GM18858 (cell line): Measurements from ENCODE around the gene FGF14.

Source experiments
- ATAC-seq: cut with Tn5 transposase; IDR thresholded peaks from one replicate; pipeline ENCODE4 v1.9.1; 2021; ENCODE audit not compliant: unreplicated experiment

Gene FGF14

DNA sequence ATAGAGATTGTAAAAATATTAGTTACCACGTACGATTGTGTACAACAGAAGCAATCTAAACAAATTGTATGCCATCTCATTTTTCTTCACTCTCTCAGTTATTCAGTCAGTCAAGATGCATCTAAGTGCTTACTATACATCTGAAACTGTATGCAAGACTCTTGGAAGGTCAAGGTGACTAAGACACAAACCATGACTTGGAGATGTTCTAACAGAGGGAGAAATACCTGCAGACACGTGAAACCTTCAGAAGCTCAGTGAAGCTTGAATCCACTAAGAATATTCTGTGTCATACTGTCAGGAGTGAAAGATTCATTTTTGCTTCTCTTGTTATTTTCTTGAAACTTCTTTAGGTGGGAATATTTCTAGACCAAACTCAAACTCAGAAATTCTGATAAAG lies 584.0 kb downstream of the FGF14 start:
- no peak for ATAC-seq

- ATAC-seq: no peak
Observed at GRCh38 chr13:101811881-101812280, 590.0 kb downstream of the FGF14 start.

DNA sequence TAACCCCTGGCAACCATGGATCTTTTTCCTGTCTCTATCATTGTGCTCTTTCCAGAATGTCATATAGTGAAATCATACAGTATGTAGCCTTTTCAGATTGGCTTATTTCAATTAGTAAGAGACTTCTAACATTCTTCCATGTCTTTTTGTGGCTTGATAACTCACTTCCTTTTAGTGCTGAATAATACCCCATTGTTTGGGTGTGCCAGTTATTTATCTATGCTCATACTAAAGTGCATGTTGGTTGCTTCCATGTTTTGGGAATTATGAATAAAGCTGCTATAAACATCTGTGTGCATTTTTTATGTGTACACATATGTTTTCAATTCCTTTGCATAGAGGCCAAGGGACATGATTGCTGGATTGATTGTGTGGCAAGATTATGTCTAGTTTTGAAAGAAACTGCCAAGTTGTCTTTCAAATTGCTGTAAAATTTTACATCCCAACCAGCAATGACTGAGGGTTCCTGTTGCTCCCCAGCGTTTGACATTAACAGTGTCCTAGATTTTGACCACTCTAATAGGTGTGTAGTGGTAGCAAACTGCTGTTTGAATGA lies 590.5 kb downstream of the FGF14 start:
- ATAC-seq: no peak

DNA sequence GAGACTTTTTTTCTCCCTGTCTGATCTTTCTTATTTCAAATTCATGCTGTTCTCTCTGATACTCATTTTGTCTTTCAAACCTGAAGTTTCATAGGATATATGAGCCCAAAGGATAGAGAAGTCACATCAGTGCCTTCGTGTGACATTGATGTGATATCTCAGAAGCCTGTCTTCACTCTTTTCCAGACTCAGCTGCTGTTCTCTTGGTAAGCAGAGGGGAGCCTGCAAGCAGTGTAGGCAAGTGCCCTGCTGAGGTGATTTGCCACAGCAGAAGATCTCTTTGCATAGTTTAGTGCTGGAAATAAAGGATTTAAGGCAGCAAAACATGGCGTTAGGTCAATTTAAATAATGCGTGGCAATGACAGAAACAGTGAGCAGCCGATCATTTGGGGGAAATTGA lies 602.7 kb downstream of the FGF14 start:
- ATAC-seq: no peak

DNA sequence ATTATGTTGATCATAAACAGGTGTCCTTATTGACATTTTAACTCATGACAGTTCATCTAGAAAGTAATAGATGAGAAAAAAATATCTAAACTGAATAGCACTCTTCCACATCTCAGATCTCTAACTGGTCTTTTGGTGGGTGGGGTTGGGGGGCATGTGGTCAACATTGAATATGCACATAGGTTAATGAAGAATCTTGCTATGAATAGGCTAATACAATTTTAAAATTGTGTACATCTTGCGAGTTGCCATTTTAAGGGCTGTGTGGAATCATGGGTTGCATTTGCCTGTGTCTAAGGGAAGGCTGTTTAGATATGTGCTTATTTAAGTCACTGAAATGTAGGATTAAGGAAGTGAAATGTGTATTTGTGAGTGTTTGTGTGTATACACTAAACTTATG lies 603.4 kb downstream of the FGF14 start:
- ATAC-seq: no peak

GRCh38 chr13:101795460-101795859 lies 606.4 kb downstream of the FGF14 start:
- ATAC-seq: no peak

DNA sequence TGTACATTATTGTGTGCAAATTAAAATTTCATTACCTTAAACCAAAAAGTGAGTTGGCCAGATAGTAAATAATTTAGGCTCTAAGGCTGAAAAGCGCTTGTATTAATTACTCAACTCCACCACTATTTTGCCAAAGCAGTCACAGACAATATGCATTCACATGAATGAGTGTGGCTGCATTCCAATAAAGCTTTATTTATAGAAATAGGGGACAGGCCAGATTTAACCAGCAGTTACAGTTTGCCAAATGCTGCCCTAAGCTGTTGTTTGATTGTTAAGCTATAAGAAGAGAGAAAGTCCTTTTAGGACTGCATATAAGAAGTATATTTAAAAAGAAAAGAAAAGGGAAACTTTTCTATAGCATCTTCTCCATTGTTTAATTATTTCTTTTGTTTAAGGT lies 606.8 kb downstream of the FGF14 start:
- no peak for ATAC-seq

- ATAC-seq: no peak
Observed at GRCh38 chr13:101792189-101792588, 609.7 kb downstream of the FGF14 start.

DNA sequence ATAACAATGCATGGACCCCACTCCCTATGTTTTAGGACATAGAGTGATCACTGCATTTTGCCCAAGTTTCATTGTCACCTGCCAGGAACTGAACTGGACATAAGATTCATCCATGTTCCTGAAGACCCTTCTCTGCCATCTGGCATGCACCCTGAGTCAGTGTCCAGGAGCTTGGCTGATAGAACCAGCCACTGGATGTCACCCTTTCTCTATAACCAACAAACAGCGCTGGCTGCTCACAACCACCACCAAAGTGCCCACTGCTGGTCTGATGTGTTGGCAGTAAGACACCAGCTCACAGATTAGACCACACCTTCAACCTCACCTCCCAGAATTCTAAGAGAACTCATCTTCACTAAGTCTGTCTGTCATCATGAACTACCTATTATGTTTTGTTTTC lies 616.0 kb downstream of the FGF14 start:
- ATAC-seq: no peak

DNA sequence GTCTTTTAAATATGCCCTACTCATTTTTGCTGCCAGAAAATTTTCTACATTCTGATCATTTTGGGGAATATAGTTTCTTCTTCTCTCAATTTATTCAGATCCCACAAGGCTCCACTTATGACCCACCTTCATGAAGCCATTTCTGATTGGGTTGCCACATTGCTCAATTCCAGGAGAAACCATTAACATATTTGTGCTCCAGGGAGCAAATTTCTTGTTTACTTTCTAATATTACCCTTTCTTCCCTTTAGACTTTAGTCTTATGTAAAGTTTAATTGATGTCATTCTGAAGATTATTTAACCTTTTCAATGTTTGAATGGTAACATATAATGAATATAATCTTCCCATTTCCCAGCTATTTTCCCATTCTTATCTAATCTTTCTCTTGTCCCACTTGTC lies 617.5 kb downstream of the FGF14 start:
- ATAC-seq: no peak

GRCh38 chr13:101783554-101783953 lies 618.3 kb downstream of the FGF14 start:
- no peak for ATAC-seq

- ATAC-seq: no peak
Observed at GRCh38 chr13:101780211-101780610, 621.6 kb downstream of the FGF14 start.

- no peak for ATAC-seq
Observed at GRCh38 chr13:101779147-101779546, 622.7 kb downstream of the FGF14 start.

- no peak for ATAC-seq
Observed at GRCh38 chr13:101775267-101775666, 626.6 kb downstream of the FGF14 start.

DNA sequence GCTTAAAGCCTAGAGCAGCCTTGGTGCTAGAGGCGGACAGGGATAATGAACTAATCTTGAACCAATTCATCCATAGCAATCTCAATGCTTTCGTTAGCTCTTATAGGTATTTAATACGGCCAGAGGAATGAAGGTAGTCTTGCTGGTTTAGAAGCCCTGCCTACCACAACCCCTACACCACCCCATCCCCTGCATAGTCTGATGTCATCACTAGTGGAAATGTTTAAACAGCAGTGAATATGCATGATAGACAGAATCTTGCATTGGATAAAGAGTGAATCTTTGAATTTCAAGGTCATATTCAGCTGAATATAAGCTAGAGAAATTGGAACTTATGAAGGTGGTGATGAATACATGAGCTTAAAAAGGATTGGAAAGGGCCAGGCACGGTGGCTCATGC lies 627.5 kb downstream of the FGF14 start:
- no peak for ATAC-seq

DNA sequence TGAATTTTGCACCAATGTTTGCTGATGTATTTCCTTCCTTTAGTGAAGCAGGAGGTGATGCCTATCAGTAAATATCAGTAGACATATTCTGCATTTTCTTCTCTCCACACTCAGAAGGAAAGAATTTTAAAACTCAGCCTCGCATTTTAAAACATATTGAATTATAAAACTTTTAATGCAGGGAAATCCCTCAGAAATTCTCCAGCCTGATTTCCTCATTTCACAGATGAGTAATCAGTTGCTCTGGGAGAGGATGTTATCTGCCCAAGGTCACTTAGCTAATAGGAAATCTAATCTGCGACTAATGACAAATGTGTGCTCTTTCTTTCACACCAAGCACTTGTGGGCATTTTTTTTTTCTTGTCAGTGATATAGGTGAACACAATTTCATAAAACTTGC lies 628.8 kb downstream of the FGF14 start:
- no peak for ATAC-seq

- ATAC-seq: no peak
Observed at GRCh38 chr13:101767131-101767530, 634.7 kb downstream of the FGF14 start.

GRCh38 chr13:101763191-101763590 lies 638.7 kb downstream of the FGF14 start:
- no peak for ATAC-seq

GRCh38 chr13:101757446-101758039 lies 644.3 kb downstream of the FGF14 start:
- peak; percentile 78 for ATAC-seq

- no peak for ATAC-seq
Observed at GRCh38 chr13:101755228-101755887, 646.5 kb downstream of the FGF14 start.

DNA sequence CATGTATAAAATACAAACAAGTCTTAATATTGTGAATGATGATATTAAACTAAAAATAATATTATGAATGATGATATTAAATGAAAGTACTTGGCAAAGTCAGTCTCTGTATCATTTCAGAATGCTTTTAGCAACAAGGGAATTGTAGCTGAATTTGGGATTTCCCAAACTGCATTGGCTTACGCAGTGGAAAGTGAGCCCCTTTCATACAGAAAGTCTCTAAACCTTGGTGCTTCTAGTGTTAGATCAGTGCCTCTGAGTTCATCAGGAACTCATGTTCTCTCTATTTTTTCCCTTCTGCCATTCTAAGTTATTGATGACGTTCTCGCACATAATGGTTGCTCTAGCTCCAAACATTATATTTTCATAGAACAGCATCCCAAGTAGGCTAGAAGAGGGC lies 649.4 kb downstream of the FGF14 start:
- no peak for ATAC-seq

DNA sequence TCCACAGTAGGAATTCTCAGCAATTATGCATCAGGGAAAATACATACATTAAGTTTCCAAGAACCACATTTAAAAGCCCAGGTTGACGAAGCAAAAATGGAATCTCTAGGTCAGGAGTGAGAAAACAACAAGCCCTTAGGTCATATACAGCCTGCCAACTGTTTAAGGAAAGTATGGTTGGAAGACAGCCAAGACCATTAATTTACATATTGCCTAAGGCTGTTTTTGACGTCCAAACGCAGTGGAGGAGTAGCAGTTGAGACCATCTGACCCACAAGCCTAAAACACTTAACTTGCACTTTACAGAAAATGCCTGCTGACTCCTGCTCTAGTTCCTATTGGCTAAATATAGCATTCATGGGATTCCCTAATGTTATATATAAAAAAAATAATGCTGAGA lies 650.4 kb downstream of the FGF14 start:
- ATAC-seq: peak; percentile 41

DNA sequence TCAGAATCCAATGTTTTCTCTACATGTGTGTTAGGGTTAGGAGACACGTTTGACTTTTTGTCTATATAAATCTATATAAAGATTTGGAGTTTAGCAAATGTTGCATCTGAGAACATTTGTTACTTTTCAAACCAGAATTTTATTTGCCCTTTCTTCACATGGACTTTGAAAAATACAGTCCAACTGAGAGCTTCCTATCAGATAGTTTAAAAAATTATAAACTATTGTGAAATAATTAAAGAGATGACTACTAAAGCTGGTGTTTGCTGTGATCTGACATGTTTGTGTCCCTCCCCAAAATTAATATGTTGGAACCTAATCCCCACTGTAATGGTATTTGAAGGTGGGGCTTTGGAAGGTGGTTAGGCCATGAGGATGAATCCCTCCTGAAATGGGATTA lies 652.3 kb downstream of the FGF14 start:
- ATAC-seq: no peak
